Heart left ventricle (tissue), 13 donors: ENCODE results near the gene ASB2.

Source experiments
- POLR2A ChIP-seq, 2 donors: fragments of 450-650 bp; IDR thresholded peaks; one replicate each; pipeline ENCODE4 v1.6.1; 2017; ENCODE audit warnings: antibody characterized with exemption in 2 of 2, mild to moderate bottlenecking in 2 of 2, moderate library complexity in 2 of 2
- TF ChIP-seq, protein P1 (sequence below), 12 donors: fragments of 200-600 bp; sonication (generic) in 4 of 12; IDR thresholded peaks; one replicate each; pipeline versions ENCODE4 v1.5.0 to v1.8.0; 2018 to 2022; ENCODE audit warnings: antibody characterized with exemption in 12 of 12, mild to moderate bottlenecking in 5 of 12
- donor health status: ischemic (EF 13 %, LVEDD 7.1; RV severe dilation, severe dysfunction).
- donor health status: DM: no; HTN: yes; CAD: no.
- donor health status: DM: no; HTN: no; CAD: no.
- donor health status: ischemic (EF 25% LVEDD 6.9; RV normal size, moderate dysfunction).
- donor health status: ischemic (EF 25% LVEDD 5.7; RV mildly dilated, moderate dysfunction).
- donor health status: ischemic (EF 35%, LVEDD 5.7; RV mildly dilated, moderate dysfunction).
- donor health status: nonischemic (EF 11% LVEDD 7.7; RV severe dilation, severe dysfunction).
- donor health status: DM: yes; HTN: yes; CAD: no.
- donor health status: PGD.
- donor health status: ischemic (EF 29% LVEDD 5.4; RV normal size, mild dysfunction).
- donor health status: nonischemic (EF 23%, LVEDD 6.1; RV moderate dilation, normal function).

DNA sequence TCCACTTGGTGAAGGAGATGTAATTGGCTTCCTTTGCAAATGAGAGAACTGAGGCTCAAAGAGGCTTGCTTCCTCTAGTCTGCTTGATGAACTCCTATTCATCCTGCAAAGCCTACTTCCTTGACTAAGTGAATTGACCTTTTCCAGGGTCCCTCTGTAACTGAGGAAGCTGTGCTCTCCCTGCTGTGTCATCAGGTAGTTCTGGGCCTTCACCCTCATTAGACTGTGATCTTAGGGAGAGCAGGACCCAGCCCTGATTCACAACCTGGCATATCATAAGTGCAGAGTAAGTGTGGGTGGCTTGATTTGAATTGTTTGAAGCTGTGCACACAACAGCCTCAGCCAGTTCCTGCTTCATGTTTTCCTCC is 16.3 kb downstream of the ASB2 start:
- TF ChIP-seq, protein P1, sequence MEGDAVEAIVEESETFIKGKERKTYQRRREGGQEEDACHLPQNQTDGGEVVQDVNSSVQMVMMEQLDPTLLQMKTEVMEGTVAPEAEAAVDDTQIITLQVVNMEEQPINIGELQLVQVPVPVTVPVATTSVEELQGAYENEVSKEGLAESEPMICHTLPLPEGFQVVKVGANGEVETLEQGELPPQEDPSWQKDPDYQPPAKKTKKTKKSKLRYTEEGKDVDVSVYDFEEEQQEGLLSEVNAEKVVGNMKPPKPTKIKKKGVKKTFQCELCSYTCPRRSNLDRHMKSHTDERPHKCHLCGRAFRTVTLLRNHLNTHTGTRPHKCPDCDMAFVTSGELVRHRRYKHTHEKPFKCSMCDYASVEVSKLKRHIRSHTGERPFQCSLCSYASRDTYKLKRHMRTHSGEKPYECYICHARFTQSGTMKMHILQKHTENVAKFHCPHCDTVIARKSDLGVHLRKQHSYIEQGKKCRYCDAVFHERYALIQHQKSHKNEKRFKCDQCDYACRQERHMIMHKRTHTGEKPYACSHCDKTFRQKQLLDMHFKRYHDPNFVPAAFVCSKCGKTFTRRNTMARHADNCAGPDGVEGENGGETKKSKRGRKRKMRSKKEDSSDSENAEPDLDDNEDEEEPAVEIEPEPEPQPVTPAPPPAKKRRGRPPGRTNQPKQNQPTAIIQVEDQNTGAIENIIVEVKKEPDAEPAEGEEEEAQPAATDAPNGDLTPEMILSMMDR (IDR thresholded peaks at IDR 0.05) = no peak
- TF ChIP-seq POLR2A (IDR thresholded peaks at IDR 0.05) = no peak
